Adrenal gland (tissue), 12 donors: ENCODE measurements around the gene MARK3. TPM values are rescaled to one million over a fixed set of nuclear protein-coding genes. Genes with fewer than 3 reads are reported as not detected.

Source experiments
- DNase-seq, 7 donors: peaks; one replicate each; pipeline ENCODE4 v3.0.0-alpha.2; 2019 to 2020
- H3K27ac ChIP-seq, 5 donors: fragments of 200-600 bp; sonication (generic) in 4 of 5; 1 replicate in 3 of 5; 2 replicates in 2 of 5; pipeline versions ENCODE4 v1.5.1 to v1.8.0; 2016 to 2020; ENCODE audit warnings: mild to moderate bottlenecking in 1 of 5
- H3K27me3 ChIP-seq: fragments of 200-600 bp; 2 replicates; pipeline ENCODE4 v1.8.0; 2021
- H3K36me3 ChIP-seq, 2 donors: fragments of 200-600 bp; replicated peaks in 1 of 2; 1 replicate in 1 of 2; 2 replicates in 1 of 2; pipeline versions ENCODE4 v1.5.1 to v1.8.0; 2018 to 2022
- H3K4me1 ChIP-seq, 2 donors: fragments of 200-600 bp; replicated peaks in 1 of 2; 1 replicate in 1 of 2; 2 replicates in 1 of 2; pipeline versions ENCODE4 v1.5.1 to v1.8.0; 2018 to 2021
- H3K4me3 ChIP-seq, 4 donors: fragments of 200-600 bp; sonication (generic) in 3 of 4; one replicate each; pipeline ENCODE4 v1.5.1; 2016 to 2018
- H3K9me3 ChIP-seq, 3 donors: fragments of 200-600 bp; sonication (generic) in 1 of 3; replicated peaks in 1 of 3; 1 replicate in 2 of 3; 2 replicates in 1 of 3; pipeline versions ENCODE4 v1.5.1 to v1.8.0; 2016 to 2021
- POLR2A ChIP-seq, 2 donors: fragments of 450-650 bp; IDR thresholded peaks; one replicate each; pipeline ENCODE4 v1.6.1; 2017; ENCODE audit warnings: antibody characterized with exemption in 2 of 2, mild to moderate bottlenecking in 2 of 2, moderate library complexity in 1 of 2
- WGBS, 4 donors: extraction: QIAGEN DNeasy Blood & Tissue Kit in 2 of 4; methylation state at CpG; one replicate each; pipeline versions ENCODE4 v1.1.5 to v1.1.7; 2013 to 2017; 5-methylcytosine and 5-hydroxymethylcytosine counted together
- intact Hi-C, 2 donors: fragments of 100-400 bp; cut with DNase I; formaldehyde crosslinking; loops; one replicate each; pipeline versions ENCODE4 v1.14.1 to v1.15.0; 2022 to 2023
- polyA plus RNA-seq, 3 donors: library from polyadenylated mRNA; stranded (reverse); fragments of 200-250 nt in 2 of 3; fragments of 350-450 nt in 1 of 3; fragmentation: Illumina TruSeq in 1 of 3; extraction: RNeasy Lipid Tissue Mini Kit (QIAGEN cat#74804) in 1 of 3; gene quantifications; one replicate each; pipeline ENCODE4 v1.2.3, GENCODE V29; 2013 to 2014
- total RNA-seq, 9 donors: library from RNA; depleted of rRNA in 4 of 9; stranded (reverse); fragments of >200 nt in 4 of 9; fragments of 120-200 nt in 1 of 9; fragmentation: NEBNext Ultra II Directional in 1 of 9; extraction: Animal tissue kit (Norgen Biotek cat#: 25700) in 1 of 9; gene quantifications; one replicate each; pipeline versions ENCODE4 v1.1.0 to v1.2.4, GENCODE V29; 2013 to 2023
- TF ChIP-seq, protein P1 (sequence below), 6 experiments: fragments of 450-650 bp in 4 of 6; fragments of 200-600 bp in 2 of 6; sonication (generic) in 1 of 6; IDR thresholded peaks; 1 replicate in 5 of 6; 2 replicates in 1 of 6; pipeline versions ENCODE4 v1.5.1 to v1.8.0; 2016 to 2021; ENCODE audit warnings: antibody characterized with exemption in 6 of 6, mild to moderate bottlenecking in 2 of 6, moderate library complexity in 1 of 6
- donor health status: healthy with polysubstance abuse.
- donor health status: Bipolar disorder and iron deficiency.
- donor health status: DM: yes; HTN: yes; CAD: no.
- donor health status: DM: no; HTN: no; CAD: no.
- donor health status: DM: no; HTN: no; CAD: no.
- donor health status: DM: yes; HTN: yes; CAD: no.

The MARK3 gene
- total and polyA plus RNA-seq, 12 donors: 73.1 to 233 (median 94.6) TPM

DNA sequence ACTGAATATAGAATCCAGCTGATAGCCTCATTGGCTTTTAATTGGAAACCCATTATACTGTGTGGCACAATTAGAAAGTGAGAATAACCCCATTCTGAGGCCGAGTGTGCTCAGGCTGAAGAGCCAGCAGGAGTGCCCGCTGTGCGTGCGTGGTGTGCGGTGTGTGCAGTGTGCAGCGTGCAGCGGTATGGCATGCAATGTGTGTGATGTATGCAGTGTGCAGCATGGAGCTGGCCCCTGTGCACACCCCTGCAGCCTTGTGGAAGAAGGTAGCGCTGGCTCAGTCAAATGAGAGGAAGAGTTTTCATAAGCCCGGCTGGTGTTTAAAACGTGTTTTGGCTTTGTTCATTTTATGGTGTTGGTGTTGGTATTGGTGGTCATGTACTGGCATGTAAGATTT, 114.5 kb downstream of the MARK3 start:
- peaks cover 4 to 63% of the 10 kb centered on the region in 2 donors for H3K36me3 ChIP-seq
- 63 to 73% (median 69%) methylated on average over 9 to 10 of the region's 10 CpGs for WGBS, 4 donors

DNA sequence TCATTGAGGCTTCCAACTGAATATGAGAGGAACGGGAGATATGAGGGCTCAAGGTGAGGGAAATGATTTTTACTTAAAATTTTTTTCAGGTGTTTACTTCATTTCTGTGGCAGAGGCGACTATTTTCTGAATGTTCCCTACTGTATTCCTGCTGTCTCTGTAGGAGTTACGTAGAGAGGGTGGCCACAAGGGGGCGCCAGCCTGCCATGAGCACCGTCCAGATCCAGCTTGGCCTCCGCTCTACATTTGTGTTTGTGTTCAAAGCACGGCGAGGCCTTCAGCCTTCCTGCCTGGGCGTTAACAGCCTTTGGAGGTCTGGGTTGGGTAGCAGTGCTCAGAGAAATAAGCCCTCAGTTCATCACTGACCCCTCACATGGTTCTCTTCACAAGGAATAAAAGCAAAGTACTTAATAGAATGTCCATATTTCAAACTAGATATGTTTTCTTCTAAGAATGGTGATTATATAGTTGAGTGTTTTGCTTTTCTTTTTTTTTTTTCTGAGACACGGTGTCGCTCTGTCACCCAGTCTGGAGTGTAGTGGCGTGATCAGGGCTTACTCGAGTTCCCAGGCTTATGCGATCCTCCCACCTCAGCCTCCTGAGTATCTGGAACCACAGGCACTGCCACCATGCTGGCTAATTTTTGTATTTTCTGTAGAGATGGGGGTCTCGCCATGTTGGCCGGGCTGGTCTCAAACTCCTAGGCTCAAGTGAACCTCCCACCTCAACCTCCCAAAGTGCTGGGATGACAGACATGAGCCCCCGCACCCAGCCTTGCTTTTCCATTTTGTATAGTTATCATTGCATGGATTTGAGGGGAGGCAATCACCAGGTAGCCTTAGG, 115.2 kb downstream of the MARK3 start:
- peaks cover 4 to 63% of the 10 kb centered on the region in 2 donors for H3K36me3 ChIP-seq
- H3K27ac ChIP-seq: peak overlapping the region in 2 of 5 donors; percentile 19 to 48

More for the DNA sequence above, 114.5 kb downstream of the MARK3 start:
- no peaks in the 10 kb centered on the region for H3K9me3 ChIP-seq
- H3K27me3 ChIP-seq: no peaks in the 10 kb centered on the region
- no peak overlapping the region for H3K27ac ChIP-seq
- no peak overlapping the region for H3K4me3 ChIP-seq
- peak in 3 of 7 donors; percentile 17 to 44 (median 18) for DNase-seq
- H3K4me1 ChIP-seq: peaks cover 0 to 16% of the 10 kb centered on the region in 2 donors
- TF ChIP-seq, protein P1, sequence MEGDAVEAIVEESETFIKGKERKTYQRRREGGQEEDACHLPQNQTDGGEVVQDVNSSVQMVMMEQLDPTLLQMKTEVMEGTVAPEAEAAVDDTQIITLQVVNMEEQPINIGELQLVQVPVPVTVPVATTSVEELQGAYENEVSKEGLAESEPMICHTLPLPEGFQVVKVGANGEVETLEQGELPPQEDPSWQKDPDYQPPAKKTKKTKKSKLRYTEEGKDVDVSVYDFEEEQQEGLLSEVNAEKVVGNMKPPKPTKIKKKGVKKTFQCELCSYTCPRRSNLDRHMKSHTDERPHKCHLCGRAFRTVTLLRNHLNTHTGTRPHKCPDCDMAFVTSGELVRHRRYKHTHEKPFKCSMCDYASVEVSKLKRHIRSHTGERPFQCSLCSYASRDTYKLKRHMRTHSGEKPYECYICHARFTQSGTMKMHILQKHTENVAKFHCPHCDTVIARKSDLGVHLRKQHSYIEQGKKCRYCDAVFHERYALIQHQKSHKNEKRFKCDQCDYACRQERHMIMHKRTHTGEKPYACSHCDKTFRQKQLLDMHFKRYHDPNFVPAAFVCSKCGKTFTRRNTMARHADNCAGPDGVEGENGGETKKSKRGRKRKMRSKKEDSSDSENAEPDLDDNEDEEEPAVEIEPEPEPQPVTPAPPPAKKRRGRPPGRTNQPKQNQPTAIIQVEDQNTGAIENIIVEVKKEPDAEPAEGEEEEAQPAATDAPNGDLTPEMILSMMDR (IDR thresholded peaks at IDR 0.05): no peak
- intact Hi-C loops: loop anchor here (2.0 to 10.0 kb wide), 4 partner anchors 47 to 165 kb away; partner anchors contain the start of gene EIF5 (in 1 of the 2)

DNA sequence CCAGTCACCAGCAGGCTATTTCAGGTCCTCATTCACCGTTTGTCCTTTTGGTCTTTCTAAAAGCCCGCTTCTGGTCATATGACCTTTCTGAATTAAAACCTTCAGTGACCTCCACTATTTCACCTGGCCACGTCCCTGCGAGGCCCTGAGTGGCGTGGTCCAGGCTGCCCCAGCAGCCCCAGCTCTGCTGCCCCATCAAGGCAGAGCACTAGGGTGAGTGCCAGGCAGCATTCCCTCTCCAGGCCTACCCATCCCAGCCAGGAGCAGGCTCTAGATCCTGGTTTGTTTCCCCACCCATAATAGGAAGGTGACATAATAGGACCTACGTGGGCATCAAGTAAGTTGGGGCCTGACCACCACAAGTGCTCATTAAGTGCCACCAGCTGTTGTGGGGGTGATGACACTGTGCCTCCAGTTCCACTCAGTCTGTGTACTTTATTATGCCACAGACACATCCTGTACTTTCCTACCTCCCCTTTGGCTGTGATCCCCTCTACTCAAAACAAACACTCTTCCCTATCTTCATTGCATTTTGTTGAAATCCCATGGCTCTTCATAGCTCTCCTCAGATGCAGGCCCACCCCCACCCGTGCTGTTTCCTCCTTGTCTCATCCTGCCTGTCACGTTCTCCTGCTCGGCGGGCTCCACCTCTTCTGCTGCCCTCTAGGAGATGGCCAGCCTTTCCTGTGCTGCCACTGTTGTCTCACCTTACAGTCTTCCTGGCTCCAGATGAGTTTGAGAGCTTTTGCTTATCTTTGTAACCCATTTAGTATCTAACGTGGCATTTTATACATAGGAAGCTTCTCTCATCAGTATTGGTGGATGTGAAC, 116.0 kb downstream of the MARK3 start:
- Histone ChIP-seq H3K4me1 (peaks cover 0 to 16% of the 10 kb centered on the region in 2 donors), H3K4me3 (no peak overlapping the region), H3K27ac (no peak overlapping the region), H3K27me3 (no peaks in the 10 kb centered on the region), H3K9me3 (no peaks in the 10 kb centered on the region), H3K36me3 (peaks cover 4 to 67% of the 10 kb centered on the region in 2 donors)
- 66 to 82% (median 75%) methylated on average over 10 to 11 of the region's 11 CpGs for WGBS, 4 donors
- TF ChIP-seq, protein P1 (IDR thresholded peaks at IDR 0.05): no peak
- no peak for TF ChIP-seq POLR2A (IDR thresholded peaks at IDR 0.05)
- intact Hi-C loops: loop anchor here (2.0 to 5.0 kb wide), 2 partner anchors 46 kb away; no protein-coding TSS in a partner anchor
- DNase-seq: peak in 4 of 7 donors; percentile 9 to 59 (median 17)

More for the DNA sequence above, 115.2 kb downstream of the MARK3 start:
- H3K4me1 ChIP-seq: peaks cover 0 to 16% of the 10 kb centered on the region in 2 donors
- 36 to 43% (median 40%) methylated on average over 17 of the region's 17 CpGs for WGBS, 4 donors
- intact Hi-C loops: loop anchor here (2.0 to 5.0 kb wide), 2 partner anchors 46 to 47 kb away; no protein-coding TSS in a partner anchor
- no peak overlapping the region for H3K4me3 ChIP-seq
- peak; percentile 87 to 98 (median 96) for DNase-seq
- no peaks in the 10 kb centered on the region for H3K27me3 ChIP-seq
- no peaks in the 10 kb centered on the region for H3K9me3 ChIP-seq
- TF ChIP-seq, protein P1 (IDR thresholded peaks at IDR 0.05): peak; percentile 81 to 96 (median 88)
- TF ChIP-seq POLR2A (IDR thresholded peaks at IDR 0.05): no peak
